Neural cell (in vitro differentiated cells): ENCODE data around the gene TBL1XR1.

Source experiments
- EP300 ChIP-seq: fragments of 450-650 bp; conservative IDR thresholded peaks from 2 replicates; pipeline ENCODE4 v1.6.1; 2014; ENCODE audit warnings: antibody characterized with exemption, mild to moderate bottlenecking, moderate library complexity; ENCODE audit not compliant: poor library complexity, severe bottlenecking
- EZH2 ChIP-seq: fragments of 200-600, 300-800 bp; shearing (Covaris generic), sonication (generic); IDR thresholded peaks from 2 replicates; pipeline ENCODE4 v1.6.1; 2014; ENCODE audit warnings: antibody characterized with exemption, low read length, borderline replicate concordance, mild to moderate bottlenecking; ENCODE audit not compliant: insufficient read depth, poor library complexity, severe bottlenecking
- MXI1 ChIP-seq: fragments of 450-650 bp; conservative IDR thresholded peaks from 2 replicates; pipeline ENCODE4 v1.6.1; 2014; ENCODE audit warnings: antibody characterized with exemption, mild to moderate bottlenecking; ENCODE audit not compliant: poor library complexity, severe bottlenecking
- POLR2AphosphoS5 ChIP-seq: IDR thresholded peaks from 2 replicates; pipeline ENCODE4 v1.6.1; 2012
- RAD21 ChIP-seq: fragments of 450-650 bp; conservative IDR thresholded peaks from 2 replicates; pipeline ENCODE4 v1.6.1; 2014; ENCODE audit warnings: antibody characterized with exemption, mild to moderate bottlenecking, moderate library complexity
- SMC3 ChIP-seq: fragments of 450-650 bp; conservative IDR thresholded peaks from 2 replicates; pipeline ENCODE4 v1.6.1; 2014; ENCODE audit warnings: antibody characterized with exemption, mild to moderate bottlenecking, moderate library complexity; ENCODE audit not compliant: poor library complexity
- TAF1 ChIP-seq: IDR thresholded peaks from 2 replicates; pipeline ENCODE4 v1.6.1; 2012; ENCODE audit warnings: low read depth
- TF ChIP-seq, protein P1 (sequence below): fragments of 450-650 bp; IDR thresholded peaks from 2 replicates; pipeline ENCODE4 v1.5.1; 2014; ENCODE audit warnings: antibody characterized with exemption, mild to moderate bottlenecking, moderate library complexity; ENCODE audit not compliant: poor library complexity, severe bottlenecking
- TF ChIP-seq, protein P2 (sequence below): IDR thresholded peaks from 2 replicates; pipeline ENCODE4 v1.6.1; 2012; ENCODE audit warnings: borderline replicate concordance

DNA sequence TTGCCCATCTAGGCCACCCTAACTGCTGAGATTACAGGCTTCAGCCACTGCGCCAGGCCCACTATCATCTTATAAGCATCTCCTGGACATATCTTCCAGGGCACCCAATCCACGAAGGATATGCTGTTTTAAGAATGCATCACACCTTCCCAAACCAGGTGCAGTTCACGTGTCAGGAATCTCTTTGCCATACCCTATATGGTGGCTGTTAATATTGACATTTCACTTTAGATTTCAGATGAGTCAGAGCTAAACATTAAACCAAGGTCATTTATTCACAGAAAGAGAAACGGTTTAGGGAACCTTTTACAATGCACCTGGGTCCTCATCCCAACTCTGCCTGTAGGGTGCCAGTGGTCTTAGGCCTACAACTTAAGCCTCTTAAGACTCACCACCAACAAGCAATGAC, 85.7 kb downstream of the TBL1XR1 start:
- TF ChIP-seq, protein P1, sequence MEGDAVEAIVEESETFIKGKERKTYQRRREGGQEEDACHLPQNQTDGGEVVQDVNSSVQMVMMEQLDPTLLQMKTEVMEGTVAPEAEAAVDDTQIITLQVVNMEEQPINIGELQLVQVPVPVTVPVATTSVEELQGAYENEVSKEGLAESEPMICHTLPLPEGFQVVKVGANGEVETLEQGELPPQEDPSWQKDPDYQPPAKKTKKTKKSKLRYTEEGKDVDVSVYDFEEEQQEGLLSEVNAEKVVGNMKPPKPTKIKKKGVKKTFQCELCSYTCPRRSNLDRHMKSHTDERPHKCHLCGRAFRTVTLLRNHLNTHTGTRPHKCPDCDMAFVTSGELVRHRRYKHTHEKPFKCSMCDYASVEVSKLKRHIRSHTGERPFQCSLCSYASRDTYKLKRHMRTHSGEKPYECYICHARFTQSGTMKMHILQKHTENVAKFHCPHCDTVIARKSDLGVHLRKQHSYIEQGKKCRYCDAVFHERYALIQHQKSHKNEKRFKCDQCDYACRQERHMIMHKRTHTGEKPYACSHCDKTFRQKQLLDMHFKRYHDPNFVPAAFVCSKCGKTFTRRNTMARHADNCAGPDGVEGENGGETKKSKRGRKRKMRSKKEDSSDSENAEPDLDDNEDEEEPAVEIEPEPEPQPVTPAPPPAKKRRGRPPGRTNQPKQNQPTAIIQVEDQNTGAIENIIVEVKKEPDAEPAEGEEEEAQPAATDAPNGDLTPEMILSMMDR: no peak
- TF ChIP-seq, protein P2, sequence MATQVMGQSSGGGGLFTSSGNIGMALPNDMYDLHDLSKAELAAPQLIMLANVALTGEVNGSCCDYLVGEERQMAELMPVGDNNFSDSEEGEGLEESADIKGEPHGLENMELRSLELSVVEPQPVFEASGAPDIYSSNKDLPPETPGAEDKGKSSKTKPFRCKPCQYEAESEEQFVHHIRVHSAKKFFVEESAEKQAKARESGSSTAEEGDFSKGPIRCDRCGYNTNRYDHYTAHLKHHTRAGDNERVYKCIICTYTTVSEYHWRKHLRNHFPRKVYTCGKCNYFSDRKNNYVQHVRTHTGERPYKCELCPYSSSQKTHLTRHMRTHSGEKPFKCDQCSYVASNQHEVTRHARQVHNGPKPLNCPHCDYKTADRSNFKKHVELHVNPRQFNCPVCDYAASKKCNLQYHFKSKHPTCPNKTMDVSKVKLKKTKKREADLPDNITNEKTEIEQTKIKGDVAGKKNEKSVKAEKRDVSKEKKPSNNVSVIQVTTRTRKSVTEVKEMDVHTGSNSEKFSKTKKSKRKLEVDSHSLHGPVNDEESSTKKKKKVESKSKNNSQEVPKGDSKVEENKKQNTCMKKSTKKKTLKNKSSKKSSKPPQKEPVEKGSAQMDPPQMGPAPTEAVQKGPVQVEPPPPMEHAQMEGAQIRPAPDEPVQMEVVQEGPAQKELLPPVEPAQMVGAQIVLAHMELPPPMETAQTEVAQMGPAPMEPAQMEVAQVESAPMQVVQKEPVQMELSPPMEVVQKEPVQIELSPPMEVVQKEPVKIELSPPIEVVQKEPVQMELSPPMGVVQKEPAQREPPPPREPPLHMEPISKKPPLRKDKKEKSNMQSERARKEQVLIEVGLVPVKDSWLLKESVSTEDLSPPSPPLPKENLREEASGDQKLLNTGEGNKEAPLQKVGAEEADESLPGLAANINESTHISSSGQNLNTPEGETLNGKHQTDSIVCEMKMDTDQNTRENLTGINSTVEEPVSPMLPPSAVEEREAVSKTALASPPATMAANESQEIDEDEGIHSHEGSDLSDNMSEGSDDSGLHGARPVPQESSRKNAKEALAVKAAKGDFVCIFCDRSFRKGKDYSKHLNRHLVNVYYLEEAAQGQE: no peak
- no peak for TF ChIP-seq EP300
- no peak for TF ChIP-seq POLR2AphosphoS5
- TF ChIP-seq TAF1: no peak
- TF ChIP-seq EZH2: no peak
- no peak for TF ChIP-seq RAD21
- no peak for TF ChIP-seq MXI1
- no peak for TF ChIP-seq SMC3
